Parathyroid adenoma (tissue), 2 donors: ENCODE results near the gene INMT.

Experiments used
- H2AFZ ChIP-seq: fragments of 300-600 bp; sonication (generic); one replicate; pipeline ENCODE4 v1.7.0; 2017; ENCODE audit warnings: antibody characterized with exemption, mild to moderate bottlenecking
- H3K27ac ChIP-seq: fragments of 300-600 bp; sonication (generic); one replicate; pipeline ENCODE4 v1.7.0; 2017
- H3K27me3 ChIP-seq: fragments of 300-600 bp; sonication (generic); one replicate; pipeline ENCODE4 v1.7.0; 2017; ENCODE audit warnings: low read length; ENCODE audit not compliant: control insufficient read depth, insufficient read depth
- H3K36me3 ChIP-seq: fragments of 300-600 bp; sonication (generic); one replicate; pipeline ENCODE4 v1.7.0; 2017; ENCODE audit warnings: low read length; ENCODE audit not compliant: control insufficient read depth, insufficient read depth
- H3K4me1 ChIP-seq: fragments of 300-600 bp; sonication (generic); one replicate; pipeline ENCODE4 v1.7.0; 2017; ENCODE audit warnings: control low read depth
- H3K4me2 ChIP-seq: fragments of 300-600 bp; sonication (generic); one replicate; pipeline ENCODE4 v1.7.0; 2017; ENCODE audit warnings: low read length
- H3K4me3 ChIP-seq: fragments of 300-600 bp; sonication (generic); one replicate; pipeline ENCODE4 v1.7.0; 2017; ENCODE audit warnings: low read depth, low read length
- H3K79me2 ChIP-seq: fragments of 300-600 bp; sonication (generic); one replicate; pipeline ENCODE4 v1.7.0; 2017; ENCODE audit warnings: control low read depth
- H3K9ac ChIP-seq: fragments of 300-600 bp; sonication (generic); one replicate; pipeline ENCODE4 v1.7.0; 2017; ENCODE audit warnings: mild to moderate bottlenecking
- H3K9me3 ChIP-seq: fragments of 300-600 bp; sonication (generic); one replicate; pipeline ENCODE4 v1.7.0; 2017; ENCODE audit warnings: low read length; ENCODE audit not compliant: control insufficient read depth
- TF ChIP-seq, protein P1 (sequence below): fragments of 300-600 bp; sonication (generic); IDR thresholded peaks from one replicate; pipeline ENCODE4 v1.7.0; 2017; ENCODE audit warnings: antibody characterized with exemption, mild to moderate bottlenecking
- donor health status: primary hyperparathyroidism.

The INMT gene

DNA sequence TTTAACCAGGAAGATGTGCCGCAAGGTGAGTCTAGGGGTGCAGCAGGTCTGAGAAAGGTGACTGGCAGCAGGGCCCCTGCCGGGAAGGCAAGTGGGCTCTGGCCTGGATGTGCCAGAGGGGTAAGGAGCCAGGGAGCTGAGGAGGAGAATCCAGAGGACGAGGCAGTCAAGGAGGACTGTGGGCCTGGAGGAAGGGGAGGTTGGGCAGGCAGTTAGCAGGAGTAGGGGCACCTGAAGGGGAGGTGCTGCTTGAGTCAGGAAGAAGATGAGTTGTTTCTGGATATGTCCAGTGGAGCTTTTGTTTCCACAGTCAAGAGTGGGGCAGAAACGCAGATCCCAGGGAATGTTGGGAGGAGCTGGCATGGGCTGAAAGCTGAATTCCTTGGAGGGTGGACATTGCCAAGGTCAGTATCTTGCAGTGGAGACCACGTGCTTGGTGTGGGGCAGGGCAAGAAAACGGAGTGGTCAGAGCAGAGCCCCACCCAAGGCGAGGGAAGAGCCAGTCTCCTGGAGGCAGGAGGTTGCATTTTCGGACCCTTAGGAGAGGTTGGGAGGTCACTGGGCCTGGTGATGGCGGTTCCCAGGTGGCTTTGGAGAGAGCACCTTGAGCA is 53.3 kb downstream of the INMT start:
- H3K27me3 ChIP-seq = no peaks in the 10 kb centered on the region
- H3K36me3 ChIP-seq = no peaks in the 10 kb centered on the region
- no peaks in the 10 kb centered on the region for H3K9me3 ChIP-seq
- H2AFZ ChIP-seq = no peak overlapping the region
- H3K4me1 ChIP-seq = peaks cover 9% of the 10 kb centered on the region
- no peak overlapping the region for H3K27ac ChIP-seq
- peaks cover 26% of the 10 kb centered on the region for H3K79me2 ChIP-seq
- no peak overlapping the region for H3K4me2 ChIP-seq
- H3K4me3 ChIP-seq = no peak overlapping the region
- no peak overlapping the region for H3K9ac ChIP-seq
- TF ChIP-seq, protein P1, sequence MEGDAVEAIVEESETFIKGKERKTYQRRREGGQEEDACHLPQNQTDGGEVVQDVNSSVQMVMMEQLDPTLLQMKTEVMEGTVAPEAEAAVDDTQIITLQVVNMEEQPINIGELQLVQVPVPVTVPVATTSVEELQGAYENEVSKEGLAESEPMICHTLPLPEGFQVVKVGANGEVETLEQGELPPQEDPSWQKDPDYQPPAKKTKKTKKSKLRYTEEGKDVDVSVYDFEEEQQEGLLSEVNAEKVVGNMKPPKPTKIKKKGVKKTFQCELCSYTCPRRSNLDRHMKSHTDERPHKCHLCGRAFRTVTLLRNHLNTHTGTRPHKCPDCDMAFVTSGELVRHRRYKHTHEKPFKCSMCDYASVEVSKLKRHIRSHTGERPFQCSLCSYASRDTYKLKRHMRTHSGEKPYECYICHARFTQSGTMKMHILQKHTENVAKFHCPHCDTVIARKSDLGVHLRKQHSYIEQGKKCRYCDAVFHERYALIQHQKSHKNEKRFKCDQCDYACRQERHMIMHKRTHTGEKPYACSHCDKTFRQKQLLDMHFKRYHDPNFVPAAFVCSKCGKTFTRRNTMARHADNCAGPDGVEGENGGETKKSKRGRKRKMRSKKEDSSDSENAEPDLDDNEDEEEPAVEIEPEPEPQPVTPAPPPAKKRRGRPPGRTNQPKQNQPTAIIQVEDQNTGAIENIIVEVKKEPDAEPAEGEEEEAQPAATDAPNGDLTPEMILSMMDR = no peak

DNA sequence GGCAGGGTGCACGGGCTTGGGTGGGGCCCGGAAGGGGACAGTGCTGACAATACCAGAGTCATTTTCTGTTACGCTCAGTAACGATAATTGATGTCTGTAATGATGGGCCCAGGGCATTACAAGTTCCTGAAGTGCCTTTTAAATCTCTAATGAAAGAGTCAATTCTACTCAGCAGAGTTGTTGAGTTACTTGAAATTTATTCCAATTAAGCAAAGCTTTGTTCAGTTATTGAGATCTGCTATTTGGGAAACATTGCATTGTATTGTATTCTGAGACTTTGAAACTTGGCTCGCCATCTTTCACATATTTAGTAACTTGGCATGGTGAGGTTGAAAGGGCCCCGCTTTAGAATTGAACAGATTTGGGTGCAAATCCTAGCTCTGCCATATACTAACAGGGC is 54.0 kb downstream of the INMT start:
- Histone ChIP-seq H3K79me2 (peaks cover 24% of the 10 kb centered on the region), H3K9me3 (no peaks in the 10 kb centered on the region), H3K4me3 (no peak overlapping the region), H3K4me2 (no peak overlapping the region), H3K36me3 (no peaks in the 10 kb centered on the region), H3K27ac (no peak overlapping the region), H2AFZ (no peak overlapping the region), H3K27me3 (no peaks in the 10 kb centered on the region), H3K9ac (no peak overlapping the region), H3K4me1 (peaks cover 9% of the 10 kb centered on the region)
- TF ChIP-seq, protein P1 = no peak
